Heart left ventricle (tissue), 16 donors: ENCODE results near the gene LRG1. TPM values are rescaled to one million over a fixed set of nuclear protein-coding genes. Genes with fewer than 3 reads are reported as not detected.
A peak's percentile ranks its signal among the peaks of the same experiment; 100 is the strongest.
"Not testable (repeated sequence)": the region's sequence is repeated elsewhere in the genome, so short reads cannot be mapped to it uniquely, and the experiment has no call there.

ENCODE experiments used
- ATAC-seq, 4 donors: fragments of 200-7000 bp; cut with Tn5 transposase; one replicate each; pipeline ENCODE4 v1.9.1; 2020 to 2022; ENCODE audit warnings: moderate library complexity in 4 of 4, mild to moderate bottlenecking in 3 of 4, moderate number of reproducible peaks in 1 of 4
- DNase-seq, 5 donors: peaks; one replicate each; pipeline ENCODE4 v3.0.0-alpha.2; 2020
- H3K27ac ChIP-seq, 12 donors: fragments of 200-600 bp; sonication (generic) in 4 of 12; one replicate each; pipeline versions ENCODE4 v1.5.0 to v1.8.0; 2016 to 2022; ENCODE audit warnings: mild to moderate bottlenecking in 2 of 12
- H3K27me3 ChIP-seq, 9 donors: fragments of 200-600 bp; sonication (generic) in 2 of 9; one replicate each; pipeline versions ENCODE4 v1.5.1 to v1.8.0; 2016 to 2022; ENCODE audit warnings: mild to moderate bottlenecking in 3 of 9
- H3K36me3 ChIP-seq, 9 donors: fragments of 200-600 bp; sonication (generic) in 2 of 9; one replicate each; pipeline versions ENCODE4 v1.5.0 to v1.8.0; 2018 to 2022; ENCODE audit warnings: mild to moderate bottlenecking in 2 of 9
- H3K4me1 ChIP-seq, 12 donors: fragments of 200-600 bp; sonication (generic) in 4 of 12; one replicate each; pipeline versions ENCODE4 v1.5.0 to v1.8.0; 2016 to 2022; ENCODE audit warnings: mild to moderate bottlenecking in 3 of 12
- H3K4me3 ChIP-seq, 12 donors: fragments of 200-600 bp; sonication (generic) in 4 of 12; one replicate each; pipeline versions ENCODE4 v1.5.0 to v1.8.0; 2017 to 2022; ENCODE audit warnings: mild to moderate bottlenecking in 9 of 12, moderate library complexity in 4 of 12
- H3K9me3 ChIP-seq, 12 donors: fragments of 200-600 bp; sonication (generic) in 4 of 12; one replicate each; pipeline versions ENCODE4 v1.5.0 to v1.8.0; 2016 to 2022; ENCODE audit warnings: mild to moderate bottlenecking in 1 of 12
- POLR2A ChIP-seq, 2 donors: fragments of 450-650 bp; IDR thresholded peaks; one replicate each; pipeline ENCODE4 v1.6.1; 2017; ENCODE audit warnings: antibody characterized with exemption in 2 of 2, mild to moderate bottlenecking in 2 of 2, moderate library complexity in 2 of 2
- WGBS, 4 donors: extraction: QIAGEN DNeasy Blood & Tissue Kit in 2 of 4; methylation state at CpG; one replicate each; pipeline versions ENCODE4 v1.1.5 to v1.1.7; 2013 to 2018; 5-methylcytosine and 5-hydroxymethylcytosine counted together
- intact Hi-C, 10 donors: fragments of 100-400 bp; cut with DNase I; formaldehyde crosslinking; loops; one replicate each; pipeline versions ENCODE4 v1.11.1 to v1.14.2; 2022
- polyA plus RNA-seq, 2 donors: library from polyadenylated mRNA; stranded (reverse); fragments of 200-250 nt; gene quantifications; one replicate each; pipeline ENCODE4 v1.2.3, GENCODE V29; 2013
- total RNA-seq, 9 donors: library from RNA; depleted of rRNA in 2 of 9; stranded (reverse); fragments of >200 nt in 2 of 9; fragmentation: NEBNext Ultra II Directional in 3 of 9; extraction: Animal tissue kit (Norgen Biotek cat#: 25700) in 3 of 9; gene quantifications; one replicate each; pipeline versions ENCODE4 v1.1.0 to v1.2.4, GENCODE V29; 2016 to 2023
- TF ChIP-seq, protein P1 (sequence below), 12 donors: fragments of 200-600 bp; sonication (generic) in 4 of 12; IDR thresholded peaks; one replicate each; pipeline versions ENCODE4 v1.5.0 to v1.8.0; 2018 to 2022; ENCODE audit warnings: antibody characterized with exemption in 12 of 12, mild to moderate bottlenecking in 5 of 12
- donor health status: ischemic (EF 13 %, LVEDD 7.1; RV severe dilation, severe dysfunction).
- donor health status: healthy with polysubstance abuse.
- donor health status: DM: no; HTN: yes; CAD: no.
- donor health status: DM: no; HTN: no; CAD: no.
- donor health status: ischemic (EF 25% LVEDD 6.9; RV normal size, moderate dysfunction).
- donor health status: ischemic (EF 25% LVEDD 5.7; RV mildly dilated, moderate dysfunction).
- donor health status: healthy.
- donor health status: DM: yes; HTN: yes; CAD: no.
- donor health status: ischemic (EF 35%, LVEDD 5.7; RV mildly dilated, moderate dysfunction).
- donor health status: nonischemic (EF 11% LVEDD 7.7; RV severe dilation, severe dysfunction).
- donor health status: DM: yes; HTN: yes; CAD: no.
- donor health status: PGD.
- donor health status: ischemic (EF 29% LVEDD 5.4; RV normal size, mild dysfunction).
- donor health status: nonischemic (EF 23%, LVEDD 6.1; RV moderate dilation, normal function).

Gene LRG1
- total and polyA plus RNA-seq, 11 donors = 0.15 to 1.7 (median 0.35) TPM

GRCh38 chr19:4542896-4543841 is 3.3 kb upstream of the LRG1 start:
- Histone ChIP-seq H3K36me3 (peaks cover 0 to 12% (median 0%) of the 10 kb centered on the region in 9 donors), H3K27ac (peak overlapping the region in 1 of 12 donors; percentile 64), H3K9me3 (peaks cover 0 to 14% (median 3%) of the 10 kb centered on the region in 12 donors), H3K4me1 (peaks cover 0 to 18% (median 1%) of the 10 kb centered on the region in 12 donors), H3K27me3 (peaks cover 0 to 5% (median 0%) of the 10 kb centered on the region in 9 donors), H3K4me3 (peak overlapping the region in 3 of 12 donors; percentile 6 to 47 (median 7))
- WGBS, 4 donors = 88 to 92% (median 89%) methylated on average over 54 to 77 of the region's 77 CpGs
- TF ChIP-seq, protein P1, sequence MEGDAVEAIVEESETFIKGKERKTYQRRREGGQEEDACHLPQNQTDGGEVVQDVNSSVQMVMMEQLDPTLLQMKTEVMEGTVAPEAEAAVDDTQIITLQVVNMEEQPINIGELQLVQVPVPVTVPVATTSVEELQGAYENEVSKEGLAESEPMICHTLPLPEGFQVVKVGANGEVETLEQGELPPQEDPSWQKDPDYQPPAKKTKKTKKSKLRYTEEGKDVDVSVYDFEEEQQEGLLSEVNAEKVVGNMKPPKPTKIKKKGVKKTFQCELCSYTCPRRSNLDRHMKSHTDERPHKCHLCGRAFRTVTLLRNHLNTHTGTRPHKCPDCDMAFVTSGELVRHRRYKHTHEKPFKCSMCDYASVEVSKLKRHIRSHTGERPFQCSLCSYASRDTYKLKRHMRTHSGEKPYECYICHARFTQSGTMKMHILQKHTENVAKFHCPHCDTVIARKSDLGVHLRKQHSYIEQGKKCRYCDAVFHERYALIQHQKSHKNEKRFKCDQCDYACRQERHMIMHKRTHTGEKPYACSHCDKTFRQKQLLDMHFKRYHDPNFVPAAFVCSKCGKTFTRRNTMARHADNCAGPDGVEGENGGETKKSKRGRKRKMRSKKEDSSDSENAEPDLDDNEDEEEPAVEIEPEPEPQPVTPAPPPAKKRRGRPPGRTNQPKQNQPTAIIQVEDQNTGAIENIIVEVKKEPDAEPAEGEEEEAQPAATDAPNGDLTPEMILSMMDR (IDR thresholded peaks at IDR 0.05) = no peak
- TF ChIP-seq POLR2A (IDR thresholded peaks at IDR 0.05) = no peak
- intact Hi-C loops = no loop called here
- ATAC-seq (no peak), DNase-seq (no peak)

DNA sequence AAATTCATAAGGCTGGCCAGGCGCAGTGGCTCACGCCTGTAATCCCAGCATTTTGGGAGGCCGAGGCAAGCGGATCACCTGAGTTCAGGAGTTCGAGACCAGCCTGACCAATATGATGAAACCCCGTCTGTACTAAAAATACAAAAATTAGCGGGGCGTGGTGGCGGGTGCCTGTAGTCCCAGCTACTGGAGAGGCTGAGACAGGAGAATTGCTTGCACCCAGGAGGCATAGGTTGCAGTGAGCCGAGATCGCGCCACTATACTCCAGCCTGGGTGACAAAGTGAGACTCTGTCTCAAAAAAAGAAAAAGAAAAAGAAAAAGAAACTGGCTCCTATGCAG is 1.9 kb upstream of the LRG1 start:
- ATAC-seq, H3K4me3 ChIP-seq, H3K36me3 ChIP-seq, DNase-seq, H3K27me3 ChIP-seq, intact Hi-C loops: not testable (repeated sequence)
- peaks cover 0 to 22% (median 1%) of the 10 kb centered on the region in 12 donors for H3K4me1 ChIP-seq
- peaks cover 0 to 14% (median 3%) of the 10 kb centered on the region in 12 donors for H3K9me3 ChIP-seq
- H3K27ac ChIP-seq = peak overlapping the region in 1 of 12 donors; percentile 64
- WGBS, 4 donors = 86 to 95% (median 94%) methylated on average over 12 of the region's 12 CpGs

DNA sequence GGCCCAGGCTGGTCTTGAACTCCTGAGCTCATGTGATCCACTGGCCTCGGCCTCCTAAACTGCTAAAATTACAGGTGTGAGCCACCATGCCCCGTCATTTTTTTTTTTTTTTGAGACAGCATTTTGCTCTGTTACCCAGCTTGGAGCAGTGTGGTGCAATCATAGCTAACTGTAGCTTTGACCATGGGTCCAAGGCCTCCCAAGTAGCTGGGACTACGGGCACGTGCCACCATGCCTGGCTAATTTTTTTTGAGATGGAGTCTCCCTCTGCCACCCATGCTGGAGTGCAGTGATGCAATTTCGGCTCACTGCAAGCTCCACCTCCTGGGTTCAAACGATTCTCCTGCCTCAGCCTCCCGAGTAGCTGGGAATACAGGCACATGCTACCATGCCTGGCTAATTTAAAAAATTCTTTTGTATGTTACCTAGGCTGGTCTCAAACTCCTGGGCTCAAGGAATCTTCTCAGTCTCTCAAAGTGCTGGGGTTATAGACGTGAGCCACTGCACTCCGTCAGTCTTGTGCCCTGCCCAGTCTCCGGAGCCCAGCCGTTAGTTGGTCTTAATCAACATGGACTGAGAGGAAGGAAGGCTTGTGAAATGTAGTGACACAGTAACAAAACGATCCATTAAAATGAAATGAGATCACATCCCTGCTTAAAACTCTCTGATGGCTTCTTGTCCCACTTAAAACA is 1.4 kb upstream of the LRG1 start:
- Histone ChIP-seq H3K36me3 (peaks cover 0 to 9% (median 0%) of the 10 kb centered on the region in 9 donors), H3K4me3 (no peak overlapping the region), H3K27me3 (peaks cover 0 to 8% (median 0%) of the 10 kb centered on the region in 9 donors), H3K4me1 (peaks cover 0 to 27% (median 3%) of the 10 kb centered on the region in 12 donors), H3K9me3 (peaks cover 0 to 14% (median 3%) of the 10 kb centered on the region in 12 donors), H3K27ac (peak overlapping the region in 1 of 12 donors; percentile 64)
- WGBS, 4 donors = 75 to 83% (median 79%) methylated on average over 12 of the region's 12 CpGs
- ATAC-seq (no peak), DNase-seq (no peak)
- TF ChIP-seq, protein P1 (IDR thresholded peaks at IDR 0.05) = no peak
- TF ChIP-seq POLR2A (IDR thresholded peaks at IDR 0.05) = no peak
- intact Hi-C loops = no loop called here

DNA sequence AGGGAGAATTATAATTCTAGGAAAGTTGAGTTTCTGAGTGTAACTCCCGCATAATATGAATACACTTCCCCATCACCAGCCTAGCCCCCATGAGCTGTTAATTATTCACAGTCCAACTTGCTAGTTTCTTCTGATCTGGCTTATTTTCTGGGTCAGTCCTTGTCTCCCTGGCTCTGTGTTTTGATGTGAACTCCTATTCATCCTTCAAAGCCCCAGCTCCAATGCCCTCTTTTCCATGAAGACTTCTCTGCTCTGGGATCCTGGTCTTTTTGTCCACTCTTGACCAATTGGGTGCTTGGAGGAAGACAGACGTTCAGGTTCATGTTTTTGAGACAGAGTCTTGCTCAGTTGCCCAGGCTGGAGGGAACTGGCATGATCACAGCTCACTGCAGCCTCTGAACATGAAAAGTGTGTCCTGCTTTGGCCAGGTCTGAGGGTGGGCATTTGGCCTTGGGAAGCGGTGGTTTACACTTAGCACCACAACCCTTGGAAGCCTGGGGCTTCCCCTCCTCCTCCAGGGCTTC is 605 bp downstream of the LRG1 start:
- WGBS, 4 donors = 83 to 91% (median 90%) methylated on average over 3 of the region's 3 CpGs
- Histone ChIP-seq H3K4me3 (peak overlapping the region in 1 of 12 donors; percentile 26), H3K27ac (peak overlapping the region in 1 of 12 donors; percentile 64), H3K36me3 (peaks cover 0 to 7% (median 0%) of the 10 kb centered on the region in 9 donors), H3K27me3 (peaks cover 0 to 8% (median 0%) of the 10 kb centered on the region in 9 donors), H3K4me1 (peaks cover 0 to 39% (median 15%) of the 10 kb centered on the region in 12 donors), H3K9me3 (peaks cover 0 to 14% (median 3%) of the 10 kb centered on the region in 12 donors)
- no peak for DNase-seq
- intact Hi-C loops = no loop called here
- TF ChIP-seq, protein P1 (IDR thresholded peaks at IDR 0.05) = no peak
- no peak for TF ChIP-seq POLR2A (IDR thresholded peaks at IDR 0.05)
- no peak for ATAC-seq
